Testis (tissue), 2 donors: ENCODE results near the gene TEX101.

Source experiments
- POLR2A ChIP-seq: fragments of 450-650 bp; IDR thresholded peaks from one replicate; pipeline ENCODE4 v1.6.1; 2017; ENCODE audit warnings: antibody characterized with exemption, mild to moderate bottlenecking, moderate library complexity
- TF ChIP-seq, protein P1 (sequence below), 3 experiments: fragments of 450-650 bp in 2 of 3; fragments of 200-600 bp in 1 of 3; sonication (generic) in 1 of 3; IDR thresholded peaks; one replicate each; pipeline ENCODE4 v1.5.1; 2016 to 2019; ENCODE audit warnings: antibody characterized with exemption in 3 of 3, mild to moderate bottlenecking in 2 of 3, moderate library complexity in 1 of 3

DNA sequence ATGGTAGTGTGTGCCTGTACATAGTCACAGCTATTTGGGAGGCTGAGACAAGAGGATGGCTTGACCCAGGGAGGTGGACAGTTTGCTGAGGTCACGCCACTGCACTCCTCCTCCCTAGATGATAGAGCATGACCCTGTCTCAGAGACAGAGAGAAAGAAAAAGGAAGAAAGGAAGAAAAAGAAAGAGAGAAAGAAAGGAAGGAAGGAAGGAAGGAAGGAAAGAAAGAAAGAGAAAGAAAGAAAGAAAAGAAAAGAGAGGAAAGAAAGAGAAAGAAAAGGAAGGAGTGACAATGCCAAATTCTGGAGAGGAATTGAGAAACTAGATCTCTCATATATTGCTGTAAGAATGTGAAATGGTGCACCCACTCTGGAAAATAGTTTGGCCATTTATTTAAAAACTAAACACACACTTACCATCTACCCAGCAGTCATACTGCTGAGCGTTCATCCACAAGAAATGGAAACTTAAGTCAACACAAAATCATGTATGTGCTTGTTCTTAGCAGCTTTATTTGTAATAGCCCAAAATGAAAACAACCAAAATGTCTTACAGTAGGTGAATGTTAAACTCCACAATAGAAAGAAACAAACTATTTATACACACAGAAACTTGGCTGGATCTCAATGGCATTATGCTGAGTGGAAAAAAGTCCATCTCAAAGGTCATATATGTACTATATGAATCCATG lies 7.5 kb downstream of the TEX101 start:
- no peak for TF ChIP-seq POLR2A
- TF ChIP-seq, protein P1, sequence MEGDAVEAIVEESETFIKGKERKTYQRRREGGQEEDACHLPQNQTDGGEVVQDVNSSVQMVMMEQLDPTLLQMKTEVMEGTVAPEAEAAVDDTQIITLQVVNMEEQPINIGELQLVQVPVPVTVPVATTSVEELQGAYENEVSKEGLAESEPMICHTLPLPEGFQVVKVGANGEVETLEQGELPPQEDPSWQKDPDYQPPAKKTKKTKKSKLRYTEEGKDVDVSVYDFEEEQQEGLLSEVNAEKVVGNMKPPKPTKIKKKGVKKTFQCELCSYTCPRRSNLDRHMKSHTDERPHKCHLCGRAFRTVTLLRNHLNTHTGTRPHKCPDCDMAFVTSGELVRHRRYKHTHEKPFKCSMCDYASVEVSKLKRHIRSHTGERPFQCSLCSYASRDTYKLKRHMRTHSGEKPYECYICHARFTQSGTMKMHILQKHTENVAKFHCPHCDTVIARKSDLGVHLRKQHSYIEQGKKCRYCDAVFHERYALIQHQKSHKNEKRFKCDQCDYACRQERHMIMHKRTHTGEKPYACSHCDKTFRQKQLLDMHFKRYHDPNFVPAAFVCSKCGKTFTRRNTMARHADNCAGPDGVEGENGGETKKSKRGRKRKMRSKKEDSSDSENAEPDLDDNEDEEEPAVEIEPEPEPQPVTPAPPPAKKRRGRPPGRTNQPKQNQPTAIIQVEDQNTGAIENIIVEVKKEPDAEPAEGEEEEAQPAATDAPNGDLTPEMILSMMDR (IDR thresholded peaks at IDR 0.05): no peak
